ENCODE measurements around the gene CAPRIN1.

The CAPRIN1 gene

DNA sequence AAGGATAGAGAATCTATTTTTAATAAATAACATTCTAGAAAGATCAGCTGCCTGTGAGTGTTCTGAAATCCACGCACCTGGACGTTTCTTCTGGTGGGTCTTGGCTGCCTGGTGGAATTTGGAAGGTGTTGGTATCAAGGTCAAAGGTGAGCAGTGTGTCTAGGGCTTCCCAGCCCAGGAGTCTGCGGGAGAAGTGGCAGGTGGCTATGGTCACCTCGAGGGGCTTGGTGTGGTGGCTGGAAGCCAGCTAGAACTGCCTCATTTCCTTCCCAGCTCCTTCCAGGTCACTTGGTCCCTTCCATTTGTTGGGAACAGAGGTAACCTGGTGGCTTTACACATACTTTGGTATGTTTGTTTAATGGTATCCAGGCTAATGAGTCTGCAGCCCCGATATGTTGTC, 95.3 kb downstream of the CAPRIN1 start:
- TF ChIP-seq CTCF (IDR thresholded peaks at IDR 0.05; ENCODE audit: extremely low read depth, missing control alignments): no peak
- DNase-seq (ENCODE audit: low spot score): no peak

- no peak for TF ChIP-seq CTCF (IDR thresholded peaks at IDR 0.05; ENCODE audit: extremely low read depth, missing control alignments)
Measured at GRCh38 chr11:34147581-34147980, 96.0 kb downstream of the CAPRIN1 start.

GRCh38 chr11:34148504-34149165, 97.1 kb downstream of the CAPRIN1 start:
- TF ChIP-seq CTCF (IDR thresholded peaks at IDR 0.05; ENCODE audit: extremely low read depth, missing control alignments): no peak
- no peak for DNase-seq (ENCODE audit: low spot score)

More at GRCh38 chr11:34147581-34147980, 96.0 kb downstream of the CAPRIN1 start:
- DNase-seq (ENCODE audit: low spot score): no peak

GRCh38 chr11:34149274-34149673, 97.7 kb downstream of the CAPRIN1 start:
- DNase-seq (ENCODE audit: low spot score): no peak
- TF ChIP-seq CTCF (IDR thresholded peaks at IDR 0.05; ENCODE audit: extremely low read depth, missing control alignments): no peak

DNA sequence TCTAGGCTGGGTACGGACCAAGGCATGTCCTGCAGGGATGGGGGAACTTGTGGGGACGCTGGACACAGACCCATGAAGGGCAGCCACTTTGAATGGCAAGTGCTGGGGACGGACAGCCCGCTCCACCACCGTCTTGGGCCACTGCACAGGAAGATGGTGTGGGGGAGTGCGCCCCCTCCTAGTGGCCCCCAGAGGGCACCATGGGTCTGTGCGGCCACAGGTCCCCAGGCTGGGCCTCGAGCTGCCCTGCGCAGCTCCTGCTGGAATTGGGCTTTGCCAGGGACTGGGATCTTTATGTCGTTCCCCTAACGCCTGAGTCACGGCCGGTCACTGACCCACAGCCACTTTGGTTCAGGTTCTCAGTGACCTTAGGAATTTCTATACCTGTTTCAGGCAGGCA, 98.3 kb downstream of the CAPRIN1 start:
- DNase-seq (ENCODE audit: low spot score): no peak
- TF ChIP-seq CTCF (IDR thresholded peaks at IDR 0.05; ENCODE audit: extremely low read depth, missing control alignments): no peak

DNA sequence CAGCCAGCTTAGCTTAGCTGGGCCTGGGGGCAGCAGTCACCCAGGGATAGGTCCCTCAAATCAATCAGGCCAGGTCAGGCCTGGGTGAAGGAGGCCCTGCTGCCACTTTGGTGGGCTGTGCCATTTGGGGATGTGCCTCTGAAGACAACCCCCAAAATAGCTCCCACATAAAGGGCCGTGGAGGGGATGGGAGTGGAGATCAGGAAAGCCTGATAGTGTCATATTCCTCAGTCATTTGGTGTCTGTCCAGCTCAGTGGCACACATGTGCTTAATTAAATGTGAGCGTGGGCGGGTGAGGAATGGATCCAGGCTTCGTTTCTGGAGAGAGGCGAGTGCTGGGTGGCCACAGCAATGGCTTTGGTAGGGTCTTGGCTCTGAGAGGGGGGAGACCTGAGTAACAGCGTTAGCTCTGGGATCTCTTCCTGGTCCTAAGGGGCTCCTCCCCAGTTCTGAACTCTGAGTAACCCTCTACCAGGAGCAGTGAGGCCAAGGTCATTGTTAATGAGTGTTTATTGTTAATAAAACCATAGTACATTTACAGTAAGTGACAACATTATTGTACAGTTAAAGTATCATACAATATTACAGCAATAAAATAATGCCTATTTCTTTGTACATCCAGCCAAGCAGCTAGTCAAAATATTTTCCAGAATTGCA, 99.1 kb downstream of the CAPRIN1 start:
- no peak for DNase-seq (ENCODE audit: low spot score)

More for the DNA sequence above, 99.1 kb downstream of the CAPRIN1 start:
- TF ChIP-seq CTCF (IDR thresholded peaks at IDR 0.05; ENCODE audit: extremely low read depth, missing control alignments): no peak
